Hematopoietic multipotent progenitor cell treated with erythropoietin and hydrocortisone succinate and interleukin-3 and kit ligand, for 8 days (in vitro differentiated cells): Measurements from ENCODE around the gene CACNA1I.

Experiments used
- DNase-seq: peaks from one replicate; pipeline ENCODE4 v3.0.0-alpha.2; 2015

The CACNA1I gene

GRCh38 chr22:39535831-39536449 lies 34.6 kb upstream of the CACNA1I start:
- DNase-seq = no peak

DNA sequence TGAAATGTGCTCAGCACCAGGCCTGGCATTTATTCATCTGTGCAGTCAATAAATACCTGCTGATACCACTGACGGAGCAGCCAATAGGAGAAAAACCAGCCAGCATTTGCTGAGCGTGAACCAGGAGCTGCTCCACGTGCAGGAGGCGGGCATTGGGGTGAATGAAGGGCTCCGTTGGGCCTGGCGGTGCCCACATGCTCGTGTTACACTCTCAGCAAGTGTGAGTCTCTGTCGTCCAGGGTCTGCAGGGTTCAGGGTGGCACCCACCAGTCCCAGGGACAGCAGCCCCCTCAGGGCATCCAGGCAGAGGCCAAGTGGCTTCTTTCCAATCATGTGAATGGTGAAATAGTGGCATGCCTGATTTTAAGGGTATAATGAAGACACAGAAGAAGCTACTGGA lies 33.8 kb upstream of the CACNA1I start:
- no peak for DNase-seq

DNA sequence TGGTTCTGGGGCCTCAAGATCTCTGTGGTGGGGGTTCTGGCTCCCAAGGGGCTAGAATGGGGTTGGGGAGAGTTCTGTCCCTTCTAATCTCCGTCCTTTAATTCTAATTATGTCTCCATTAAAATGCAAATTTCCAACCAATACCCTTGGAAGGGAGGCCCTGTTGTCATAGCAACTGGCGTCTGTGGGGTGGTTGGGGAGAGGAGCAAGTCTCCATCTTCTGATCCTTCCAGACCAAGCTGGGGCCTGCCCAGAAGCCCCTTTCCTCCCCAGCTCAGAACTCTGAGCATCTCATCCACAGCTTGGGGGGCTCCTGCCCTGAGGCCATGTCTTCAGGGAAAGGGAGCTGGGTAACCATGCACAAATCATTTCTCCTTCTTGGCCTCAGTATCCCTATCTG lies 32.6 kb upstream of the CACNA1I start:
- DNase-seq = no peak

DNA sequence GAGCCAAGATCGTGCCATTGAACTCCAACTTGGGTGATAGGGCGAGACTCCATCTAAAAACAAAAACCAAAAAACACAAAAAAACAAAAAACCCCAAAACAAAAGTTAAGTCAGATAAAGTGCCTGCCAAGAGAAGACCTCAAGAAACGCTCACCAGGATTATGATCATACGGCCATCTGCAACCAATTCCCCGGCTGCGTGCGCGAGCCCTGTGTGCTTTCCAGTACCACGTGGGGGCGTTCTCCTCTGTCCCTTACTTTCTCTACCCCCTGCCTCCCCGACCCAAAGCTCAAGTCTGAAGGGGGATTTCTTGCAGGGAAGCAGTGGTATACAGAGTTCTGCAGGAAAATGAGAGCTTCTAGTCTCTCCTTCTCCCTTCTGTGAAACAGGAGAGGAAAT lies 27.5 kb upstream of the CACNA1I start:
- peak; percentile 59 for DNase-seq

DNA sequence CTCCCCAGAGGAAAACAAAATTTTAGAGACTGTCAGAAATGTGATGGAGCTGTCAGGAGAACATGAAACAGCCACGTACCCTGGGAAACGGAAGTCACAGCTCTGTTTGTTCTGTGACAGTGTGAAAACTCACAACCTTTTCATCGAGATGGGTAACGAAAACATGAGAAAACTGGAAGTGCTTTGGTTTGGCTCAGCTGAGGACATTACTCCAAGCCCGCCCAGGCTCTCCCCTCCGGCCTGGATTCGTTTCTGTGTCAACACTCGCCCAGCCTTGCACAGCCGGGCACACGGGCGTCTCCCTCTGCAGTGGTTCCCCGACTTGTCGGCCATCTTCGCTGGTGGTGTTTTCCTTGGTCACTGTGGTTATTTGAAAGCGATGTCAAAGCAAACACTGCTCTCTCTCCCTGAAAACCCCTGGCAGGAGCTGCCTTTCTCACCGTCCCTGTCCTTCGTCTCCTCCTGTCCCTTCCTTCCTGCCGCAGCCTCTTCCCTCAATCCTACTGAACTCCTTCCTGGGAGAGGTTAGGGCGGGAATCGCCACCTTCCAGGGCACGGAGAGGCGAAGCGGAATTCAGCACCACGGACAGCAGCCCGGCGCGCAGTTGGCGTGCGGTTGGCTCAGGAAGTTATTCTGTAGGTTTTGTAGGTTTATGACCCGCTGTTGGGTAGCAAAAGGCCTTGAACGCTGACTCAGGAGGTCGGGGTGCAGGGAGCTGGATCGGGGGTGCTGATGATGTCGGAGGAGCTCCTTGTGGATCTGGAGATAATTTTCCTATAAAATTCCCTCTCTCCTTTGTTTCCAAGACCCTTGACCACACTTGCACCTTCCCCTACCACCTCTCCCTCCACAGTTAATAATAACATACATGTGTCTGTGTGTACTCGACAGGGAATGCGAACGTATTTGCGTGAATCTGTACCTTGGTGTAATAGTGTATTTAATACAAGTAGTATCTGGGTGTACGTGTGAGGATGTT lies 24.9 kb upstream of the CACNA1I start:
- DNase-seq = peak; percentile 52

DNA sequence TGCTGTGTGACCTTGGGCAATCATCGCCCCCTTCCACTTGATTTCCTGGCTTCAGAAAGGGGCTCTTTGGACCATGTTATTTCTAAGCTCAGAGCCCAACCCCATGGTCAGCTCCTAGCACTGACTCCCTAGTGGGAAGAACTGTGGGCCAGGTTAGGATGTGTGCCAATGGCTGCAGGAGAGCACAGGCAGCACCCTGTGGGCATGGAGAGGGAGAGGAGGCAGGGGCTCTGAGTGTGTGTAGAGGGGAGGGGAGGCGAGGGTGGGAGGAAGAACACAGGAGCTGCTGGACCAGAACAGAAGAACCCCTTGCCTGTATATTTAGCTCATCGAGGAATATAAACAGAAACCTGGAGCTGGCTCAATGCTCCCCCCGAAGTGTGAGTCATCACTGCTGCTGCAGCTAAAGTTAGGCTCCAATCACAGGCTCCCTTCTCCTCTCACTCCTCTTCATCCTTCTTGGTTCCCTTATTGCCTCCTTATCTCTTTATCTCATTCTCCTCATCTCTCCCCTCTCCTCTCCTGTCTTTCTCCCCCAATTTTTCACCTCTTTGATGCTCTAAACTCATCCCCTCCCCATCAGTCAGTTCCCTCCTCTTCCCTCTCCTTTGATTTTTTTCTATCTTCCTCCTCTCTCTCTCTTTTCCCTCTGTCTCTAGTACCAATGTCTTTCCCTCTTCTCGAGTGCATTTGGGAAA lies 23.5 kb upstream of the CACNA1I start:
- DNase-seq = no peak

DNA sequence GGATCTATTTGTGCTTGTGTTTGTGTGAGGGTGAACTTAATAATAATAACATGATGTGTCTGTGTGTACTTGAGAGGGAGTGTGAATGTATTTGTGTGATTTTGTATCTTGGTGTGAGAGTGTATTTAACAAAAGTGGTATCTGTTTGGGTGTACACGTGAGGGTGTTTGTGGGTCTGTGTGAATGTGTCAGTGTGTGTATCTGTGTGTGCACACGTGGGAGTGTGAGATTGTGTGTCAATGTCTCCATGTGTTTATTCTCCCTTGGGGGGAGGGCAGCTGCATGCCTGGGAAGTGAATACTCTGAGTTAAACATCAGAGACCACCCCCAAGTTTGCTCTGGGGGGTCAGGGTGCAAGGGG lies 23.0 kb upstream of the CACNA1I start:
- no peak for DNase-seq

DNA sequence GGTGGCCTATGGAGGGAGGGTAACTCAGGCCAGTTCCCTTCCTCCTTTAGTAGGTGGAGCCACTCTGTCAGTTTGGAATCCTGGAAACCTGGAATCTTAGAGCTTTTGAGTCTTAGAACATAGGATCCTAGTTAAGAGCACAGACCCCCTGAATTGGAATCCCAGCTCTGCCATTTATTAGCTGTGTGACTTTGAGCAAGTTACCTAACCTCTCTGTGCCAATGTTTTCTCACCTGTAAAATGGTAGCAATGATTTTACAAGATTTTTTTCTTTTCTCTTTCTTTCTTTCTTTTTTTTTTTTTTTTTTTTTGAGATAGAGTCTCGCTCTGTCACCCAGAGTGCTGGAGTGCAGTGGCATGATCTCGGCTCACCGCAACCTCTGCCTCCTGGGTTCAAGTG lies 17.1 kb upstream of the CACNA1I start:
- no peak for DNase-seq

DNA sequence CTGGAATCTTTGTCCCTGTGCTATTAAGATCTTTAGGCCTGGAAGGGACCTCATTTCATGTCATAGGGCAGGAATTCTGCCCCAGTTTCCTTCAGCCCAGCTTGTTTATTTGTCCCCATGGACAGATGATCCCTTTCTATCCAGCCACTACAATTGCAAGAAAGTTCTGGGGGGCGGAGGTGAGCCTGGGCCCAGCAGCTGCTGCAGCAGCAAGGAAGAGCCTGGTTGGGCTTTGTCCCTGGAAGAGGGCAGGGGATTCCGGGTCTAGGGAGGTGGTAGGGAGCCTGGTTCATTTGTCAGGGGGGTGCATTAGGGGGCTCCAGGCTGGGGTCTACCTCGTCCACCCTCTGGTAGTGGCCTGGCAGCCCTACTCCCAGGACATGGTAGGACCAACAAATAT lies 16.4 kb upstream of the CACNA1I start:
- no peak for DNase-seq

DNA sequence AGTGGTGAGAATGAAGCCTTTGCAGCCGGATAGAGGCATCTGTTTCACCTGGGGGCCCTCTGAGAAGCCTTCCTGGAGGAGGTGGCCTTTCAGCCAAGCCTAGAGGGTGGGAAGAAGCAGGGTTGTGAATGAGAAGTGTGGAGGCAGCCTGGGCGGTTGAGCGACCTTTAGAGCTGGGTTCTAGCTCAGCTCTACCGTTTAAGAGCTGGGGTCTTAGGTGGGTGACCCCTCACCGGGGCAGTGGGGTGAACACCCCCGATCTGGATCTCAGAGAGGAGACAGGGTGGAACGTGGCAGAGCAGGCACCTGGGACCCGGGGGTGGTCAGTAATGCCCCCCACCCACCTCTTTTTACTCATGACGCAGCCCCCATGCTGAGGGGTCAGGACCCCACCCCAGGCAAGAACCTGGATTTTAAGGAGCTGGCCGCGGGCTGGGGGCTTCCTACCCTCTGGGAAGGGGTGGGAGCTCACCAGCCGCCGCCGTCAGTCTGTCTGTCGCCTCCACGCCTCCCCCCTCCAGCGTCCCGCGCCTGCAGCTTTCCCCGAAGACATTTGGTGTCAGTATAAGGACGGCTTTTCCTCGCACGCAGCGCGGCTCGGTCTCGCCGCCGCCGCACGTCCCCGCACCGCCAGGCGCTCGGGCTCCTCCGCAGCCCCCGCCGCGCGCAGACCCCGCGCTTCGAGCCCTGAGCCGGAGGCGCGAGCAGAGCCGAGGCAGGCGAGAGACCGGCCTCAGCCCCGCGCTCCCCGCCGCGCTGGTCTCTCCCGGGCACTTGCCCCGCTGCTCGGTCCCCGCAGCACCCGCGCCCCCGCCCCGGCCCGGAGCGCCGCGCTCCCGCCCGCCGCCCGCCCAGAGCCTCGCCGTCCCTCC lies 13.3 kb upstream of the CACNA1I start:
- DNase-seq = peak; percentile 47

DNA sequence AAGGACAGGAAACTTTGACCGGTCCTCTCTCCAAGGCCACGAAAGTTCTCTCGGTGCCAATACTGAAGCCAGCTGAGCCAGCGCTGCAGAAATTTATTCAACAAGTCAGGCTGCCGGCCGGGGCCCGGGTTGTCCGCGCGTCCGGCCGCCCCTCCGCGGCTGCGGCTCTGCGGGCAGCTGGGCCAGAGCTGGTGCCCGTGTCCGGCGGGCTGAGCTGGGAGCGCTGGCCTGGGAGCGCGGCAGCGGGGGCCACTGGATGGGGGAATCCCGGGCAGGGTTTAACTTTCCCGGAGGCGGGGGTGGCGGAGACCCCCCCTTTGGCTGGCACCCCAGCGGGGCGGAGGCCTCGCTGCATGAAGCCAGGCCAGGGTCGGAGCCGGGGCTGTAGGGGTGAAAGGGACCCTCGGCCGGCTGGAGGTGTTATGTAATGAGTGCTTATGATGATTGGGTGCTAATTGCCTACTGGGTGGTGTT lies 12.3 kb upstream of the CACNA1I start:
- DNase-seq = no peak

- no peak for DNase-seq
These were observed 11.6 kb upstream of the CACNA1I start for GRCh38 chr22:39558950-39559349.

GRCh38 chr22:39559456-39560105 lies 11.0 kb upstream of the CACNA1I start:
- no peak for DNase-seq

- no peak for DNase-seq
These were observed 10.4 kb upstream of the CACNA1I start for GRCh38 chr22:39560127-39560526.

DNA sequence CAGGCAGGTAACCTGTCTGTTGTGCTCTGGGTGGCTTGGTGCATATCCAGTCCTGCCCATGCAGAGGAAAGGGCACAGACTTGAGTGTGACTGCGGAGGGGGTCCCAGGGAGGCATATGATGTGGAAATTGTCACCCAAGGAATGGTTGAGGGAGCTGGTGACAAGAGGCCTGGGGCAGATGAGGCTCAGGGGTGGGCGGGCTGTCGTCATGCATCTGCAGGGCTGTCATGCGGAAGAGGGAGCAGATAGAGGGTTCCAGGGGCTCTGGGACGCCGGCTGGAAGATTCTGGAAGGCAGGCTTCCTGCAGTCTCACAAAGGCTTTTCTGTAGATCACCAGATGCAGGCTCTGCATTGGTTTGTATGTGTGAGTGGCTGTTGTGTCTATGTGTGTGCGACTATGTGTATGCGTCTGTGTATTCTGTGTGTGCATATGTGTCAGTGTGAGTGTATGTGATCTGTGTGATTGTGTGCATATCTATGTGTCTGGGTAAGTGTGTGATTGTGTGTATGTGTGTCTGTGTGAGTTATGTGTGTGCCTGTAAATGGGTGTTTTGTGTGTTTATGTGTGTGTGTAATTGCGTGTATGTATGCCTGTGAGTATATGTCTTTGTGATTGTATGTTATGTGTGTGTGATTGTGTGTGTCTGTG lies 7.6 kb upstream of the CACNA1I start:
- DNase-seq = no peak

GRCh38 chr22:39563571-39564428 lies 6.8 kb upstream of the CACNA1I start:
- DNase-seq = no peak

DNA sequence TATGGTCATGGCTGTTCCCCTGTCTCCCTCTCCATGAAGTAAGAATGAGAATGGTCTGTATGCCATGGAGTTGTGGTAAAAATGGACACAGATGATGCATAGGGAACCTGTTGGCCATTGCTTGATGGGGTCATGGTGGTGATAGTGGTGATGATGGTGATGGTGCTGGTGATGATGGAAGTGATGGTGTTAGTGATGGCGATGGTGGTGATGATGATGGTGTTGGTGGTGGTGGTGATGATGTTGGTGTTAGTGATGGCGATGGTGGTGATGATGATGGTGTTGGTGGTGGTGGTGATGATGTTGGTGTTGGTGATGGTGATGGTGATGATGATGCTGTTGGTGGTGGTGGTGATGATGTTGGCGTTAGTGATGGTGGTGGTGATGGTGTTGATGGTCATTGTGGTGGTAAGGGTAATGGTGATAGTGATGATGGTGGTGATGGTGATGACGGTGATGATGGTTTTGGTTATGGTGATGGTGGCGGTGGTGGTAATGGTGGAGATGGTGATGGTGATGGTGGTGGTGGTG lies 5.1 kb upstream of the CACNA1I start:
- no peak for DNase-seq

GRCh38 chr22:39567135-39567946 lies 3.2 kb upstream of the CACNA1I start:
- DNase-seq = no peak

DNA sequence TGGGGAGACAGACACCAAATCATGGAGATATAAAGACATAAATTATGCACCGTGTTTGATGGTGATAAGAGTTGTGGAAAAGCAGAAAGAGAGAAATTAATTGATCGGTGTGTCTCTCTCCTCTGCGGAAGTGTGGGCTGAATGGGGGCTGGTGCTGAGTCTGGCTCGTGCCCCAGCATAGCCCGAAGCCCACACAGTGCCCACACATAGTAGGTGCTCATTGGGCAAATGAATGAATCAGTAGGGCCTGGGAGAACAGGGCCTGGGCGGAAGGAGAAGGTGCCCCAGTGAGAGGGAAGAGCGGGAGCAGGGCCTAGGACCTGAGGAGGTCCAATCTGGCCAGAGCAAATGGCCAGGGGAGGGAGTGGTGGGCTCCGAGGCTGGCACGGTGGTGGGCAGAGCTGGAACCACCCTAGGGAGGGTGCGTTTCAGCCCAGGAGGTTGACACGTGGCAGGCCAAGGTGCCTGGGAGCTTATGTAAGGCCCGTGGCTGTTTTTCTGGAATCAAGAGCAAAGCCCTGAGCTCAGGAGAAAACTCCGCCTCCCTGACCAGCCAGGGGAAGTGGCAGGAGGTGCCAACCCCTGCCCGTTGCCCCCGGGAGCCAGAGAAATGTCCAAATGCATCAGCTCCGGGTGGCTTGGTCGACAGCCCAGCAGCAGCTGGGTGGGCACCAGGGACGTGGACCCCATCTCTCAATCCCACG lies 2.1 kb upstream of the CACNA1I start:
- no peak for DNase-seq
